ENCODE results near the gene SPRN.

DNA sequence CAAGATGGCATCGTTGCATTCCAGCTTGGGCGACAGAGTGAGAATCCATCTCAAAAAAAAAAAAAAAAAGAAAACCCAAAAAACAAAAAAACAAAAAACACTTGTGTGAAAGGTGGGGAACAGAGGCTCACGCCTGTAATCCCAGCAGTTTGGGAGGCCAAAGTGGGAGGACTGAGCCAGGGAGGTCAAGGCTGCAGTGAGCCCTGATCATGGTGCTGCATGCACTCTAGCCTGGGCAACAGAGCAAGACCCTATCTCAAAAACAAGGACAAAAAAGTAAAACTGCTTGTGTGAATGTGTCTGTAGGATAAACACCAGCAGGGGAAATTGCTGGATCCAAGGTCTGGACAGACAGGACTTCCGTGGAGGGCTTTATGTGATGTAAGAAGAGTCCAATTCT lies 40.9 kb downstream of the SPRN start:
- TF ChIP-seq RFX5 (IDR thresholded peaks at IDR 0.05) (no peak), MAFK (IDR thresholded peaks at IDR 0.05; ENCODE audit: partially characterized antibody) (no peak)
